ENCODE data around the gene PLPP4. TPM values are rescaled to one million over a fixed set of nuclear protein-coding genes. Genes with fewer than 3 reads are reported as not detected.

PLPP4 gene
- total RNA-seq, 1 experiment from 2014 or later = not detected

- no TSS peak for BruUV-seq (replicated peaks)
- Histone ChIP-seq H3K9ac (ENCODE audit: low read length) (no peak overlapping the region), H3K79me2 (ENCODE audit: insufficient read depth, low read length) (no peaks in the 10 kb centered on the region), H3K27ac (ENCODE audit: low read depth, low read length) (no peak overlapping the region), H4K20me1 (ENCODE audit: insufficient read depth) (no peaks in the 10 kb centered on the region), H3K27me3 (ENCODE audit: insufficient read depth, low read length) (peaks cover 10% of the 10 kb centered on the region), H3K36me3 (ENCODE audit: control insufficient read depth in 1 of 2, insufficient read depth in 2 of 2, low read length in 2 of 2) (no peaks in the 10 kb centered on the region), H3K9me3 (ENCODE audit: control insufficient read depth in 1 of 2, insufficient read depth in 1 of 2, low read depth in 1 of 2, low read length in 2 of 2) (no peaks in the 10 kb centered on the region), H3K4me1 (ENCODE audit: control insufficient read depth in 1 of 2, insufficient read depth in 2 of 2, low read length in 2 of 2) (peaks cover 0 to 18% of the 10 kb centered on the region in 2 experiments; a peak in 2 of 4 replicates), H3K4me3 (replicated peaks in 1 of 2; ENCODE audit: low read depth in 1 of 2, low read length in 2 of 2) (no peak overlapping the region), H3K9me2 (ENCODE audit: insufficient read depth) (no peaks in the 10 kb centered on the region), H2AFZ (ENCODE audit: low read depth, low read length, poor library complexity, severe bottlenecking) (no peak overlapping the region), H3K4me2 (ENCODE audit: low read length) (no peak overlapping the region)
- POLR2A ChIA-PET = no interaction called here
- ATAC-seq = no peak
- intact Hi-C loops (cut with micrococcal nuclease) = no loop called here
- CTCF ChIA-PET = no interaction called here
- no peak for TF ChIP-seq FOSL1 (IDR thresholded peaks at IDR 0.05; ENCODE audit: low read depth)
- no peak for DNase-seq (ENCODE audit: low read depth, low spot score)
- RAD21 ChIA-PET (ENCODE audit: low non-redundant PET in 1 of 2, low total read pairs in 2 of 2, uncharacterized antibody in 2 of 2, unreplicated experiment in 2 of 2) = no interaction called here
Measured at GRCh38 chr10:120507175-120507574, 50.1 kb downstream of the PLPP4 start.

GRCh38 chr10:120507651-120508050 lies 50.6 kb downstream of the PLPP4 start:
- Histone ChIP-seq H2AFZ (ENCODE audit: low read depth, low read length, poor library complexity, severe bottlenecking) (no peak overlapping the region), H3K9ac (ENCODE audit: low read length) (no peak overlapping the region), H4K20me1 (ENCODE audit: insufficient read depth) (no peaks in the 10 kb centered on the region), H3K36me3 (ENCODE audit: control insufficient read depth in 1 of 2, insufficient read depth in 2 of 2, low read length in 2 of 2) (no peaks in the 10 kb centered on the region), H3K27ac (ENCODE audit: low read depth, low read length) (no peak overlapping the region), H3K4me2 (ENCODE audit: low read length) (no peak overlapping the region), H3K27me3 (ENCODE audit: insufficient read depth, low read length) (peaks cover 10% of the 10 kb centered on the region), H3K4me3 (replicated peaks in 1 of 2; ENCODE audit: low read depth in 1 of 2, low read length in 2 of 2) (no peak overlapping the region), H3K79me2 (ENCODE audit: insufficient read depth, low read length) (no peaks in the 10 kb centered on the region), H3K4me1 (ENCODE audit: control insufficient read depth in 1 of 2, insufficient read depth in 2 of 2, low read length in 2 of 2) (peaks cover 0 to 18% of the 10 kb centered on the region in 2 experiments; a peak in 2 of 4 replicates), H3K9me3 (ENCODE audit: control insufficient read depth in 1 of 2, insufficient read depth in 1 of 2, low read depth in 1 of 2, low read length in 2 of 2) (no peaks in the 10 kb centered on the region), H3K9me2 (ENCODE audit: insufficient read depth) (no peaks in the 10 kb centered on the region)
- CTCF ChIA-PET = no interaction called here
- RAD21 ChIA-PET (ENCODE audit: low non-redundant PET in 1 of 2, low total read pairs in 2 of 2, uncharacterized antibody in 2 of 2, unreplicated experiment in 2 of 2) = no interaction called here
- intact Hi-C loops (cut with micrococcal nuclease) = no loop called here
- no peak for ATAC-seq
- POLR2A ChIA-PET = no interaction called here
- TF ChIP-seq EZH2 (IDR thresholded peaks at IDR 0.05) (no peak), YY1 (IDR thresholded peaks at IDR 0.05; ENCODE audit: extremely low read depth, insufficient replicate concordance, low read depth, low read length) (no peak), ZNF274 (IDR thresholded peaks at IDR 0.05; ENCODE audit: low read depth, low read length) (no peak), FOSL1 (IDR thresholded peaks at IDR 0.05; ENCODE audit: low read depth) (no peak), CBX3 (IDR thresholded peaks at IDR 0.05; ENCODE audit: low read depth) (no peak), POLR2AphosphoS5 (IDR thresholded peaks at IDR 0.05; ENCODE audit: low read depth, low read length) (no peak), ELF1 (IDR thresholded peaks at IDR 0.05; ENCODE audit: borderline replicate concordance, low read depth) (no peak), REST (IDR thresholded peaks at IDR 0.05; ENCODE audit: low read depth) (no peak), TCF7L2 (IDR thresholded peaks at IDR 0.05; ENCODE audit: borderline replicate concordance, extremely low read depth, insufficient read depth, insufficient read length) (no peak), SRF (IDR thresholded peaks at IDR 0.05; ENCODE audit: low read depth) (no peak)
- BruUV-seq (replicated peaks) = no TSS peak
- no peak for DNase-seq (ENCODE audit: low read depth, low spot score)
